GM12878 (cell line): ENCODE results near the gene TARBP1. TPM values are rescaled to one million over a fixed set of nuclear protein-coding genes. Genes with fewer than 3 reads are reported as not detected.

Experiments
- ATAC-seq: fragments of 200-7000 bp; cut with Tn5 transposase; 3 replicates; pipeline ENCODE4 v1.9.1; 2020; ENCODE audit warnings: mild to moderate bottlenecking, moderate library complexity
- BruUV-seq: library from RNA; stranded (reverse); fragments of 400-500 nt; replicated peaks from 2 replicates; lab custom pipeline; 2021; lab: Mats Ljungman, UMichigan
- CTCF ChIA-PET: fragments of 300-600 bp; sonication (Branson Sonifier 250); formaldehyde crosslinking; extraction: SDS; loops from one replicate; lab custom pipeline; 2021; ENCODE audit warnings: inconsistent platforms; lab: Yijun Ruan, JAX
- POLR2A ChIA-PET: fragments of 350-600 bp; formaldehyde crosslinking; extraction: SDS; loops from one replicate; lab custom pipeline; 2021; ENCODE audit warnings: inconsistent platforms; lab: Charles Lee
- RAD21 ChIA-PET: fragments of 300-600 bp; sonication (Branson Sonifier 250); formaldehyde crosslinking; loops from one replicate; lab custom pipeline; 2023; ENCODE audit warnings: antibody characterized with exemption; ENCODE audit not compliant: unreplicated experiment; lab: Charles Lee
- SMC1A ChIA-PET: fragments of 300-600 bp; sonication (Branson Sonifier 250); formaldehyde crosslinking; loops from one replicate; lab custom pipeline; 2023; ENCODE audit not compliant: unreplicated experiment, uncharacterized antibody; lab: Charles Lee
- DNase-seq: peaks from one replicate; pipeline ENCODE4 v3.0.0-alpha.2; 2011; ENCODE audit warnings: low read depth, low spot score
- FAIRE-seq: peaks from 3 replicates; lab custom pipeline; 2011; peaks lifted over from hg19 to GRCh38; lab: Jason Lieb, UNC
- H2AFZ ChIP-seq: 2 replicates; pipeline ENCODE4 v1.6.0; 2011; ENCODE audit warnings: low read depth, low read length, control low read depth; ENCODE audit not compliant: control insufficient read depth
- H3K27ac ChIP-seq: 2 replicates; pipeline ENCODE4 v1.5.1; 2011; ENCODE audit warnings: control low read depth; ENCODE audit not compliant: control insufficient read depth, insufficient read depth
- H3K27me3 ChIP-seq, 2 experiments: replicated peaks in 1 of 2; 2 replicates each; pipeline versions ENCODE4 v1.6.0 to v1.6.1; 2011; ENCODE audit warnings: low read length in 1 of 2; ENCODE audit not compliant: control insufficient read depth in 2 of 2, insufficient read depth in 2 of 2
- H3K36me3 ChIP-seq, 2 experiments: 2 replicates each; pipeline ENCODE4 v1.5.1; 2011; ENCODE audit warnings: low read length in 1 of 2; ENCODE audit not compliant: control insufficient read depth in 2 of 2, insufficient read depth in 2 of 2
- H3K4me1 ChIP-seq: 2 replicates; pipeline ENCODE4 v1.6.1; 2011; ENCODE audit warnings: mild to moderate bottlenecking, low read length, moderate library complexity, mixed read lengths; ENCODE audit not compliant: control insufficient read depth, insufficient read depth
- H3K4me2 ChIP-seq: 2 replicates; pipeline ENCODE4 v1.6.0; 2011; ENCODE audit warnings: control low read depth; ENCODE audit not compliant: control insufficient read depth, insufficient read depth
- H3K4me3 ChIP-seq: fragments of 200-600 bp; sonication (generic); 2 replicates; pipeline ENCODE4 v1.5.1; 2016
- H3K79me2 ChIP-seq: 2 replicates; pipeline ENCODE4 v1.6.0; 2011; ENCODE audit warnings: low read length; ENCODE audit not compliant: control insufficient read depth, insufficient read depth
- H3K9ac ChIP-seq: 2 replicates; pipeline ENCODE4 v1.8.0; 2011; ENCODE audit warnings: low read length, control low read depth, mixed read lengths; ENCODE audit not compliant: control insufficient read depth, insufficient read depth
- H3K9me3 ChIP-seq: replicated peaks from 3 replicates; pipeline ENCODE4 v1.5.1; 2011; ENCODE audit warnings: mild to moderate bottlenecking, low read length; ENCODE audit not compliant: control insufficient read depth, insufficient read depth
- H4K20me1 ChIP-seq: 2 replicates; pipeline ENCODE4 v1.6.0; 2011; ENCODE audit not compliant: control insufficient read depth, insufficient read depth
- ATF7 ChIP-seq: fragments of 450-650 bp; IDR thresholded peaks from 2 replicates; pipeline ENCODE4 v1.6.1; 2016; ENCODE audit warnings: low read depth, mild to moderate bottlenecking
- EP300 ChIP-seq, 2 experiments: fragments of 150-350 bp in 1 of 2; IDR thresholded peaks; 2 replicates each; pipeline ENCODE4 v1.6.1; 2011 to 2012; ENCODE audit warnings: low read depth in 2 of 2, low read length in 2 of 2, borderline replicate concordance in 1 of 2, improper control_type of control experiment in 1 of 2, inconsistent platforms in 1 of 2; ENCODE audit not compliant: control insufficient read depth in 1 of 2
- MLLT1 ChIP-seq: fragments of 450-650 bp; IDR thresholded peaks from 2 replicates; pipeline ENCODE4 v1.6.1; 2016; ENCODE audit warnings: mild to moderate bottlenecking
- TBL1XR1 ChIP-seq: IDR thresholded peaks from 2 replicates; pipeline ENCODE4 v1.6.1; 2012; ENCODE audit warnings: low read depth, low read length, improper control_type of control experiment
- ZNF24 ChIP-seq: fragments of 450-650 bp; IDR thresholded peaks from 2 replicates; pipeline ENCODE4 v1.6.1; 2017; ENCODE audit warnings: antibody characterized with exemption, mild to moderate bottlenecking
- ZNF592 ChIP-seq: fragments of 450-650 bp; IDR thresholded peaks from 2 replicates; pipeline ENCODE4 v1.6.1; 2017; ENCODE audit warnings: mild to moderate bottlenecking, moderate library complexity
- WGBS: methylation state at CpG from one replicate; pipeline ENCODE4 v1.1.6; 2016; ENCODE audit warnings: low lambda C conversion rate; ENCODE audit not compliant: insufficient replicate concordance, insufficient coverage; ENCODE audit errors: missing lambda C conversion rate; 5-methylcytosine and 5-hydroxymethylcytosine counted together
- in situ Hi-C: fragments of 300-500 bp; cut with MboI; formaldehyde crosslinking; loops from 9 replicates; pipeline ENCODE4 v1.14.3; 2018; ENCODE audit warnings: mixed read lengths
- intact Hi-C: fragments of 100-400 bp; cut with micrococcal nuclease; formaldehyde crosslinking; loops from one replicate; pipeline ENCODE4 v1.14.2; 2022; ENCODE audit not compliant: unreplicated experiment
- polyA plus RNA-seq, 11 experiments: library from polyadenylated mRNA; depleted of rRNA in 4 of 11; unstranded in 6 of 11; stranded (reverse) in 5 of 11; fragments of >200 nt; fragmentation: Nextera tagmentation in 4 of 11; fragmentation: Illumina TruSeq in 1 of 11; extraction: Ambion mirVana in 4 of 11; extraction: Trizol in 1 of 11; gene quantifications; 1 replicate in 1 of 11; 2 replicates in 10 of 11; pipeline versions ENCODE4 v1.2.1 to v1.2.3, GENCODE V29; 2011 to 2016; ENCODE audit warnings: inconsistent platforms in 2 of 11, missing spikeins in 2 of 11, low read depth in 1 of 11
- total RNA-seq, 4 experiments: library from RNA; depleted of rRNA in 3 of 4; stranded (reverse); fragments of >200 nt in 3 of 4; fragmentation: Illumina TruSeq in 1 of 4; extraction: Trizol in 1 of 4; gene quantifications; 2 replicates each; pipeline versions ENCODE4 v1.2.1 to v1.2.3, GENCODE V29; 2013 to 2021

TARBP1 gene
- total and polyA plus RNA-seq, 10 of the 15 experiments (the other 5 are each of a cell fraction or from before 2014, with no cell fraction given): 10.8 to 94.4 (median 35.3) TPM

GRCh38 chr1:234405676-234406075 is 73.3 kb downstream of the TARBP1 start (continued):
- TF ChIP-seq ZNF592: no peak
- no peak for TF ChIP-seq ZNF24
- TF ChIP-seq MLLT1: no peak

GRCh38 chr1:234402939-234403338 is 76.0 kb downstream of the TARBP1 start:
- H2AFZ ChIP-seq: no peak overlapping the region
- no peaks in the 10 kb centered on the region for H3K27me3 ChIP-seq
- ChIA-PET POLR2A (no interaction called here), CTCF (no interaction called here), SMC1A (no interaction called here), RAD21 (no interaction called here)
- no peaks in the 10 kb centered on the region; the same call in 1 of the 2 replicates for H3K79me2 ChIP-seq
- FAIRE-seq (no peak), ATAC-seq (no peak), DNase-seq (no peak)
- no peak overlapping the region for H3K4me2 ChIP-seq
- in situ Hi-C loops: no loop called here
- intact Hi-C loops: no loop called here
- H3K36me3 ChIP-seq: peaks cover 2 to 3% of the 10 kb centered on the region in 2 experiments; a peak in 2 of 4 replicates
- no peak overlapping the region for H3K4me3 ChIP-seq
- peaks cover 18% of the 10 kb centered on the region for H3K4me1 ChIP-seq
- H3K9ac ChIP-seq: no peak overlapping the region
- no peaks in the 10 kb centered on the region for H4K20me1 ChIP-seq
- no peak overlapping the region for H3K27ac ChIP-seq
- no peak for TF ChIP-seq EP300 (IDR thresholded peaks at IDR 0.05; ENCODE audit: borderline replicate concordance in 1 of 2, control insufficient read depth in 1 of 2, low read depth in 2 of 2, low read length in 2 of 2)
- no peak for TF ChIP-seq TBL1XR1
- TF ChIP-seq ATF7: peak; percentile 29; the same call in 1 of the 2 replicates
- BruUV-seq: no TSS peak
- 47% methylated on average over 3 of the region's 3 CpGs for WGBS
- no peaks in the 10 kb centered on the region for H3K9me3 ChIP-seq
